Glutamatergic neuron (in vitro differentiated cells): ENCODE data around the gene ETV6. TPM values are rescaled to one million over a fixed set of nuclear protein-coding genes. Genes with fewer than 3 reads are reported as not detected.

Experiments used
- DNase-seq: peaks from one replicate; pipeline ENCODE4 v3.0.0; 2022
- H3K27ac Mint-ChIP-seq: one replicate; pipeline ENCODE4 v1.8.0; 2020; ENCODE audit warnings: mild to moderate bottlenecking, mixed read lengths, inconsistent platforms; ENCODE audit not compliant: unreplicated experiment
- H3K27me3 Mint-ChIP-seq: one replicate; pipeline ENCODE4 v1.8.0; 2020; ENCODE audit warnings: mild to moderate bottlenecking, moderate library complexity, mixed read lengths, inconsistent platforms; ENCODE audit not compliant: unreplicated experiment
- H3K36me3 Mint-ChIP-seq: one replicate; pipeline ENCODE4 v1.8.0; 2020; ENCODE audit warnings: mild to moderate bottlenecking, mixed read lengths, inconsistent platforms; ENCODE audit not compliant: unreplicated experiment
- H3K4me1 Mint-ChIP-seq: one replicate; pipeline ENCODE4 v1.8.0; 2020; ENCODE audit warnings: mild to moderate bottlenecking, low read depth, mixed read lengths, inconsistent platforms; ENCODE audit not compliant: unreplicated experiment
- H3K4me3 Mint-ChIP-seq: one replicate; pipeline ENCODE4 v1.8.0; 2020; ENCODE audit warnings: mild to moderate bottlenecking, mixed read lengths, inconsistent platforms; ENCODE audit not compliant: unreplicated experiment
- H3K9me3 Mint-ChIP-seq: one replicate; pipeline ENCODE4 v1.8.0; 2020; ENCODE audit warnings: mild to moderate bottlenecking, moderate library complexity, mixed read lengths, inconsistent platforms; ENCODE audit not compliant: unreplicated experiment
- total RNA-seq: library from RNA; stranded (reverse); fragmentation: NEBNext Ultra II Directional; extraction: Animal tissue kit (Norgen Biotek cat#: 25700); gene quantifications from one replicate; pipeline ENCODE4 v1.2.1, GENCODE V29; 2021; ENCODE audit not compliant: unreplicated experiment
- TF ChIP-seq, protein P1 (sequence below): fragments of 200-600 bp; sonication (generic); IDR thresholded peaks from one replicate; pipeline ENCODE4 v1.5.0; 2021; ENCODE audit not compliant: partially characterized antibody, unreplicated experiment

The ETV6 gene
- total RNA-seq, 1 donor from 2014 or later: 10.1 TPM

DNA sequence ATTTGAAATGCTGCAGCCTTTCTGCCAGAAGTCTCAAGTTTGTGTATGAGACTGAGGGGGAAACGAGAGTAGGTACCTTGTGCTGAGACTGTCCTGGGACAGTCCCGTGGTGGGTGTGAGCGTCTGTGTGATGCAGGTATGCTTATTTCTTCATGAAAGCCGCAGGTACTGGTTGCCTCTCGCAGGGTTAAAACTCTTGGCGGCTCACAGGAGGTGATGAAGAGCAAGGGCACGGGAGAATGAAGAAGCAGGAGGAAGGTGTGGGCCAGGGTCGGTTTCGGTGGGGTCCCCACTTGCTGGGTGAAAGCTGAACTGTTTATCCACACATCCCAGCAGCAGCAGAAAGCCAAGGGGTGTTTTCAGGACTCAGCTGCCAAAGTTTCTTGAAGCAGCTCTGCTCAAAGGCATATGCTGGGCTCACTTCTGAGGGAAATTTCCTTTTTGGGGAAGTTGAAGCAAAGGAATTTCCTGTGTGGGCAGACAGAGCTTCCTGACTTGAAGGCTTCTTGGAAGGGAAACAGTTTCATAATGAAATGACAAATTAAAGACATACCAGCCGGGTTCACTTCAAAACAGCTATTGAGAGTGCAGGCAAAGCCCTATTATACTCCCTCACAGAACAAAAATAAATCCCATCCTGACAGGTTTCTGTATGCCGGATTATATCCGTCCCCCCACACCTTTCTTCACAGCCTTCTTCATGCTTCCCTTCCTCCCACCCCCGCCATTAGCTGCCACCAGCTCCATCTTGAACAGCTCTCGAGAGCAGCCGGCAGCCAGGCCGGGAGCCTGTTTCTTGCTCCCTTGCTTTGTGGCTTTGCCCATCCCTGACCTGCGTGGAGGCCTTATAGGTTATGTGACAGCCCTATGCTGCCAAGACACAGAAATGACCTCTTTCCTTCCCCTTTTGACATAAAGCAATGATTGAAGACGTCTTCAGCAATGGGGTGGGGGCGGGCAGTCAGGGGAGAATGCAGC, 116.6 kb downstream of the ETV6 start:
- TF ChIP-seq, protein P1, sequence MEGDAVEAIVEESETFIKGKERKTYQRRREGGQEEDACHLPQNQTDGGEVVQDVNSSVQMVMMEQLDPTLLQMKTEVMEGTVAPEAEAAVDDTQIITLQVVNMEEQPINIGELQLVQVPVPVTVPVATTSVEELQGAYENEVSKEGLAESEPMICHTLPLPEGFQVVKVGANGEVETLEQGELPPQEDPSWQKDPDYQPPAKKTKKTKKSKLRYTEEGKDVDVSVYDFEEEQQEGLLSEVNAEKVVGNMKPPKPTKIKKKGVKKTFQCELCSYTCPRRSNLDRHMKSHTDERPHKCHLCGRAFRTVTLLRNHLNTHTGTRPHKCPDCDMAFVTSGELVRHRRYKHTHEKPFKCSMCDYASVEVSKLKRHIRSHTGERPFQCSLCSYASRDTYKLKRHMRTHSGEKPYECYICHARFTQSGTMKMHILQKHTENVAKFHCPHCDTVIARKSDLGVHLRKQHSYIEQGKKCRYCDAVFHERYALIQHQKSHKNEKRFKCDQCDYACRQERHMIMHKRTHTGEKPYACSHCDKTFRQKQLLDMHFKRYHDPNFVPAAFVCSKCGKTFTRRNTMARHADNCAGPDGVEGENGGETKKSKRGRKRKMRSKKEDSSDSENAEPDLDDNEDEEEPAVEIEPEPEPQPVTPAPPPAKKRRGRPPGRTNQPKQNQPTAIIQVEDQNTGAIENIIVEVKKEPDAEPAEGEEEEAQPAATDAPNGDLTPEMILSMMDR: no peak
- DNase-seq: no peak
- no peak overlapping the region for H3K4me3 Mint-ChIP-seq
- H3K27me3 Mint-ChIP-seq: no peaks in the 10 kb centered on the region
- H3K27ac Mint-ChIP-seq: no peak overlapping the region
- no peaks in the 10 kb centered on the region for H3K36me3 Mint-ChIP-seq
- no peaks in the 10 kb centered on the region for H3K4me1 Mint-ChIP-seq
- no peaks in the 10 kb centered on the region for H3K9me3 Mint-ChIP-seq

DNA sequence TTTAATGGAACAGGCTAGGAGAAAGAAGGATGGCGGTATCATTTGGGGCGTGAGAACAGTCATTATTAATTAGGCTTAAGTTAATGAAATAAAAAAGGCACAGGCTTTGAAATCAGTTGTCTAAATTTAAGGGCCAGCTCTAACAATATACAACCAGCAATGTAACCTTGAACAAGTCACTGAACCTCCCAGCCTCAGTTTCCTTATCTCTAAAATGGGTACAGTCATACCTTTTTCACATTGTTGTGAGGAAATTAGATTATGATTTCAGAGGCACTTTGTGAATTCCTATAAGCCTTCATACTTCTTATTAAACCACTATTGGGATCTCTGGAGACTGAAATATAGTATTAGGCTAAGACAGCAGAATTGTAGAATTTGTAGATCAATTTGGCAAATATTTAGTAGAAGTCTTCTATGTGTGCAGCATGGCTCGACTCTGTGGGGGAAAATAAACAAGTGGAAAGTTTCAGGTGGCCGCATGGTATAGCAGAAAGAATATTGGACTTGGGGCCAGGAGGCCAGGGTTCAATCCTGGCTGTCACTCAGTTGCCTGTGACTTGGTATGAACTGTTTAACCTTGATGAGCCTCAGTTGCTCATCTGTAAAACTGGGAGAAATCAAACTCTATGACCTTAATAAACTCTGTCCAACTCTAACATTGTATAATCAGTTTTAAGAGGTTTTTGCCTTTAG, 117.7 kb downstream of the ETV6 start:
- H3K27me3 Mint-ChIP-seq: no peaks in the 10 kb centered on the region
- H3K9me3 Mint-ChIP-seq: no peaks in the 10 kb centered on the region
- no peaks in the 10 kb centered on the region for H3K4me1 Mint-ChIP-seq
- H3K27ac Mint-ChIP-seq: no peak overlapping the region
- H3K36me3 Mint-ChIP-seq: no peaks in the 10 kb centered on the region
- no peak overlapping the region for H3K4me3 Mint-ChIP-seq
- TF ChIP-seq, protein P1: no peak
- no peak for DNase-seq

DNA sequence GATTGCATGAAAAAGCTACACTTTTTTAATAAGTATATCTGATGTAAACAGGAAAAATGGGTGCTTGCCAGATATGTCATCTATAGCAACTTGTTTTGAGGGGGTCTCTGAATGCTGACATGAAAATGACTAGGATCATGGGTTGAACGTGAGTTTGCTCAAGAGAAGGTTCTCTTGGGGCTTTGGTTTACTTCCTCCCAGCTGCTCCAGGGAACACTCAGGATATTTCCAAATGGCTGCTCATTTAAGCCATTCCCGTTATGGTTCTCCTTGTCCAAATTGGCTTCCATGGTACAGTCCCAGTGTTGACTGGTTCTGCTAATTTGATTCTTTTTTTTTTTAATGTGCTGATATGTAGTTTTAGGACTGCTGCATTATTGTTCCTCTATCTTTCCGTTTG, 118.3 kb downstream of the ETV6 start:
- no peaks in the 10 kb centered on the region for H3K4me1 Mint-ChIP-seq
- TF ChIP-seq, protein P1: no peak
- H3K9me3 Mint-ChIP-seq: no peaks in the 10 kb centered on the region
- no peak overlapping the region for H3K27ac Mint-ChIP-seq
- H3K36me3 Mint-ChIP-seq: no peaks in the 10 kb centered on the region
- DNase-seq: no peak
- H3K4me3 Mint-ChIP-seq: no peak overlapping the region
- H3K27me3 Mint-ChIP-seq: no peaks in the 10 kb centered on the region

DNA sequence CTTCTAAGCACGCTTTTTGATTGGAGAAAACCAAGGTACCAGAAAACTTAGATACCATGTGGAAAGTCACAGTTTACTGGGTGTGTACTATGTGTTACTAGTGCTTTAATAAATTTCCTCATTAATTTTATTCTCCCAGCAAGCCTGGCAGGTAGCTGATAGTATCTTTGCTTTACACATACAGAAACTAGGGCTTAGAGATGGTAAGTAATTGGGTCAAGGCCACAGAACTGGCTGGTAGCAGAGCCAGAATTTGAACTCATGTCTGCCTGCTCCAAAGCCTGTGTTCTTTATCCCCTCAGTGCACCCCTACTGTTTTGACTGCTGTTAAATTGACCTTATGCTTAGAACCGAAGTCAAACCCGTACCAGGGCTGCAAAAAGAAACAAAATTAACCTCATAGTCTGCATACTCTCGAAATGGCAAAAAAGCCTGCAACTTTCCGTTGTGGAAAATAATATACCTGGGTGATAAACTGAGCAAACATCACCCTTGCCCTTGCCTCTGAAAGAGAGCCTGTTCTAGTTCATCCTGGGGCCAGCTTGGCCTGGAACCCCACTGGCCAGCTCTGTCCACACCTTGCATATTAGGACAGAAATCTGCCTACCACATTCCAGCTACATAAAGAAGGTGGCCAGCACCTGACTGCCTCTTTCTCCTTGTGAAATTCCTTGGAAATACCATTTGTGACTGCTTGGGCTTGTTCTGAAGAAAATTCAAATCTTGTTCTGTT, 118.9 kb downstream of the ETV6 start:
- H3K36me3 Mint-ChIP-seq: no peaks in the 10 kb centered on the region
- H3K4me1 Mint-ChIP-seq: no peaks in the 10 kb centered on the region
- DNase-seq: no peak
- no peaks in the 10 kb centered on the region for H3K27me3 Mint-ChIP-seq
- no peak overlapping the region for H3K4me3 Mint-ChIP-seq
- no peaks in the 10 kb centered on the region for H3K9me3 Mint-ChIP-seq
- no peak overlapping the region for H3K27ac Mint-ChIP-seq
- TF ChIP-seq, protein P1: no peak
